ENCODE data around the gene HTR2C. TPM values are rescaled to one million over a fixed set of nuclear protein-coding genes. Genes with fewer than 3 reads are reported as not detected.
A peak's percentile ranks its signal among the peaks of the same experiment; 100 is the strongest.
"Not testable (repeated sequence)": the region's sequence is repeated elsewhere in the genome, so short reads cannot be mapped to it uniquely, and the experiment has no call there.

HTR2C gene
- total RNA-seq, result not detected

- no peak for ATAC-seq
- H3K36me3 Mint-ChIP-seq, result peaks cover 6% of the 10 kb centered on the region in 2 donors
- no peak for DNase-seq (ENCODE audit: low spot score in 2 of 2)
- H3K27ac Mint-ChIP-seq, result peak within 1 kb of the TSS in 1 of 2 donors; percentile 79
- H3K9me3 Mint-ChIP-seq, result peaks cover 3 to 4% of the 10 kb centered on the region in 2 donors
Measured at GRCh38 chrX:114583646-114584374, at the start of gene HTR2C. Gene HTR2C (plus strand): TSS chrX:114584086. CDS start chrX:114726937, 142,851 bp downstream.

- Mint-ChIP-seq H3K36me3 (peaks cover 6% of the 10 kb centered on the region in 2 donors), H3K27ac (no peak overlapping the region), H3K9me3 (peaks cover 3 to 4% of the 10 kb centered on the region in 2 donors)
- no peak for ATAC-seq
- no peak for DNase-seq (ENCODE audit: low spot score in 2 of 2)
Measured at GRCh38 chrX:114580336-114580735, 3.5 kb upstream of the HTR2C start.

GRCh38 chrX:114581528-114582263 is 2.2 kb upstream of the HTR2C start:
- Mint-ChIP-seq H3K27ac (no peak overlapping the region), H3K9me3 (peaks cover 3 to 4% of the 10 kb centered on the region in 2 donors), H3K36me3 (peaks cover 6% of the 10 kb centered on the region in 2 donors)
- ATAC-seq, result no peak
- DNase-seq (ENCODE audit: low spot score in 2 of 2), result no peak

GRCh38 chrX:114582264-114582632 is 1.6 kb upstream of the HTR2C start:
- Mint-ChIP-seq H3K36me3 (peaks cover 6% of the 10 kb centered on the region in 2 donors), H3K9me3 (peaks cover 3 to 4% of the 10 kb centered on the region in 2 donors), H3K27ac (no peak overlapping the region)
- ATAC-seq, result no peak
- DNase-seq (ENCODE audit: low spot score in 2 of 2), result no peak

GRCh38 chrX:114582698-114583395 is 1.0 kb upstream of the HTR2C start:
- no peak for DNase-seq (ENCODE audit: low spot score in 2 of 2)
- no peak for ATAC-seq
- H3K27ac Mint-ChIP-seq, result no peak overlapping the region
- peaks cover 3 to 4% of the 10 kb centered on the region in 2 donors for H3K9me3 Mint-ChIP-seq
- peaks cover 6% of the 10 kb centered on the region in 2 donors for H3K36me3 Mint-ChIP-seq

- H3K27ac Mint-ChIP-seq, result peak overlapping the region in 1 of 2 donors; percentile 79
- no peak for ATAC-seq
- H3K36me3 Mint-ChIP-seq, result peaks cover 6% of the 10 kb centered on the region in 2 donors
- peaks cover 3 to 4% of the 10 kb centered on the region in 2 donors for H3K9me3 Mint-ChIP-seq
- no peak for DNase-seq (ENCODE audit: low spot score in 2 of 2)
Measured at GRCh38 chrX:114584375-114584943, 573 bp downstream of the HTR2C start.

GRCh38 chrX:114584983-114585842 is 1.3 kb downstream of the HTR2C start:
- Mint-ChIP-seq H3K27ac (no peak overlapping the region), H3K9me3 (peaks cover 3 to 4% of the 10 kb centered on the region in 2 donors), H3K36me3 (peaks cover 6% of the 10 kb centered on the region in 2 donors)
- no peak for DNase-seq (ENCODE audit: low spot score in 2 of 2)
- ATAC-seq, result no peak

- no peaks in the 10 kb centered on the region for H3K36me3 Mint-ChIP-seq
- DNase-seq (ENCODE audit: low spot score in 2 of 2) (no peak), ATAC-seq (no peak)
- no peak overlapping the region for H3K27ac Mint-ChIP-seq
- H3K9me3 Mint-ChIP-seq, result no peaks in the 10 kb centered on the region
Measured at GRCh38 chrX:114591121-114591520, 7.2 kb downstream of the HTR2C start.

- no peak overlapping the region for H3K27ac Mint-ChIP-seq
- H3K36me3 Mint-ChIP-seq, result no peaks in the 10 kb centered on the region
- H3K9me3 Mint-ChIP-seq, result no peaks in the 10 kb centered on the region
- ATAC-seq, result no peak
- DNase-seq (ENCODE audit: low spot score in 2 of 2), result no peak
Measured at GRCh38 chrX:114599305-114599704, 15.4 kb downstream of the HTR2C start.

GRCh38 chrX:114599911-114600310 is 16.0 kb downstream of the HTR2C start:
- H3K36me3 Mint-ChIP-seq, result no peaks in the 10 kb centered on the region
- DNase-seq (ENCODE audit: low spot score in 2 of 2), result no peak

GRCh38 chrX:114606619-114607018 is 22.7 kb downstream of the HTR2C start:
- ATAC-seq; H3K36me3 Mint-ChIP-seq; H3K27ac Mint-ChIP-seq; DNase-seq (ENCODE audit: low spot score in 2 of 2); H3K9me3 Mint-ChIP-seq: not testable (repeated sequence)

More at GRCh38 chrX:114599911-114600310, 16.0 kb downstream of the HTR2C start:
- H3K27ac Mint-ChIP-seq, result no peak overlapping the region
- no peak for ATAC-seq
- no peaks in the 10 kb centered on the region for H3K9me3 Mint-ChIP-seq

- no peak overlapping the region for H3K27ac Mint-ChIP-seq
- no peaks in the 10 kb centered on the region for H3K9me3 Mint-ChIP-seq
- no peak for ATAC-seq
- no peaks in the 10 kb centered on the region for H3K36me3 Mint-ChIP-seq
- peak in 1 of 2 donors; percentile 2 for DNase-seq (ENCODE audit: low spot score in 2 of 2)
Measured at GRCh38 chrX:114611018-114611619, 27.2 kb downstream of the HTR2C start.

GRCh38 chrX:114615765-114616164 is 31.9 kb downstream of the HTR2C start:
- Mint-ChIP-seq H3K27ac (no peak overlapping the region), H3K9me3 (no peaks in the 10 kb centered on the region), H3K36me3 (no peaks in the 10 kb centered on the region)
- DNase-seq (ENCODE audit: low spot score in 2 of 2) (no peak), ATAC-seq (no peak)

- ATAC-seq, result no peak
- no peak for DNase-seq (ENCODE audit: low spot score in 2 of 2)
- Mint-ChIP-seq H3K27ac (no peak overlapping the region), H3K36me3 (no peaks in the 10 kb centered on the region), H3K9me3 (peaks cover 0 to 6% of the 10 kb centered on the region in 2 donors)
Measured at GRCh38 chrX:114619874-114620273, 36.0 kb downstream of the HTR2C start.

- DNase-seq (ENCODE audit: low spot score in 2 of 2) (no peak), ATAC-seq (no peak)
- Mint-ChIP-seq H3K36me3 (no peaks in the 10 kb centered on the region), H3K9me3 (peaks cover 0 to 6% of the 10 kb centered on the region in 2 donors), H3K27ac (no peak overlapping the region)
Measured at GRCh38 chrX:114626323-114626722, 42.4 kb downstream of the HTR2C start.

- Mint-ChIP-seq H3K36me3 (no peaks in the 10 kb centered on the region), H3K9me3 (peaks cover 0 to 7% of the 10 kb centered on the region in 2 donors), H3K27ac (no peak overlapping the region)
- no peak for ATAC-seq
- DNase-seq (ENCODE audit: low spot score in 2 of 2), result no peak
Measured at GRCh38 chrX:114635986-114636385, 52.1 kb downstream of the HTR2C start.

Data from activated naive CD4-positive, alpha-beta T cell treated with anti-CD3 and anti-CD28 coated beads, Interleukin-2, amount 50 U/mL, for 72 hours (primary cell).